ENCODE results near the gene FKBP5. TPM values are rescaled to one million over a fixed set of nuclear protein-coding genes. Genes with fewer than 3 reads are reported as not detected.

The FKBP5 gene
- polyA plus RNA-seq, 2 of the 4 experiments (the other 2 are of a cell fraction) = 8.4 to 11.7 TPM

- no peak for TF ChIP-seq NFE2L2 (conservative IDR thresholded peaks at IDR 0.05; ENCODE audit: low read length)
- Histone ChIP-seq H3K4me3 (no peak overlapping the region), H3K27ac (no peak overlapping the region), H3K9me3 (no peaks in the 10 kb centered on the region), H3K4me2 (no peak overlapping the region), H3K4me1 (peaks cover 3% of the 10 kb centered on the region; the same call in 1 of the 3 replicates)
- WGBS (ENCODE audit: missing lambda C conversion rate) = 80% methylated on average over 7 of the region's 7 CpGs
- ATAC-seq (no peak), FAIRE-seq (no peak), DNase-seq (ENCODE audit: low read depth in 1 of 2, low spot score in 1 of 2) (no peak)
- CTCF ChIA-PET = interaction anchor here (1.0 to 2.3 kb wide), 3 partner anchors 23 to 72 kb away, joined by 3 to 8 read pairs (median 3); no protein-coding TSS in a partner anchor
- POLR2A ChIA-PET = no interaction called here
Observed at GRCh38 chr6:35663447-35664235, 25.1 kb downstream of the FKBP5 start.

GRCh38 chr6:35662999-35663398 lies 25.7 kb downstream of the FKBP5 start:
- Histone ChIP-seq H3K27ac (no peak overlapping the region), H3K9me3 (no peaks in the 10 kb centered on the region), H3K4me2 (no peak overlapping the region), H3K4me1 (no peaks in the 10 kb centered on the region), H3K4me3 (no peak overlapping the region)
- TF ChIP-seq CBX8 (IDR thresholded peaks at IDR 0.05) (no peak), ATOH8 (CRISPR knock-in tag; IDR thresholded peaks at IDR 0.05; ENCODE audit: low read depth) (no peak), MAZ (IDR thresholded peaks at IDR 0.05; ENCODE audit: borderline replicate concordance, low read depth, low read length) (no peak), ELK1 (IDR thresholded peaks at IDR 0.05; ENCODE audit: low read depth, low read length) (no peak)
- 80% methylated on average over 7 of the region's 7 CpGs for WGBS (ENCODE audit: missing lambda C conversion rate)
- CTCF ChIA-PET = interaction anchor here (1.0 to 2.3 kb wide), 3 partner anchors 24 to 73 kb away, joined by 3 to 8 read pairs (median 3); no protein-coding TSS in a partner anchor
- ATAC-seq (no peak), FAIRE-seq (no peak), DNase-seq (ENCODE audit: low read depth in 1 of 2, low spot score in 1 of 2) (no peak)
- POLR2A ChIA-PET = no interaction called here

GRCh38 chr6:35654883-35655282 lies 33.8 kb downstream of the FKBP5 start:
- H3K4me2 ChIP-seq = no peak overlapping the region
- no peaks in the 10 kb centered on the region for H3K9me3 ChIP-seq
- TF ChIP-seq HDAC2 (IDR thresholded peaks at IDR 0.05) (no peak), RFX5 (IDR thresholded peaks at IDR 0.05) (no peak), ELK1 (IDR thresholded peaks at IDR 0.05; ENCODE audit: low read depth, low read length) (no peak), MAFK (IDR thresholded peaks at IDR 0.05; ENCODE audit: partially characterized antibody) (no peak), RARB (CRISPR knock-in tag; IDR thresholded peaks at IDR 0.05) (no peak), FOSB (CRISPR knock-in tag; IDR thresholded peaks at IDR 0.05) (no peak), HOXA7 (CRISPR knock-in tag; IDR thresholded peaks at IDR 0.05) (no peak), MYC (IDR thresholded peaks at IDR 0.05; ENCODE audit: borderline replicate concordance, low read length) (no peak), MAX (IDR thresholded peaks at IDR 0.05) (no peak), MAZ (IDR thresholded peaks at IDR 0.05; ENCODE audit: borderline replicate concordance, low read depth, low read length) (no peak), ZNF302 (CRISPR knock-in tag; IDR thresholded peaks at IDR 0.05) (no peak), ZFP36 (IDR thresholded peaks at IDR 0.05; ENCODE audit: borderline replicate concordance, partially characterized antibody) (no peak), REST (IDR thresholded peaks at IDR 0.05) (no peak), CBX8 (IDR thresholded peaks at IDR 0.05) (no peak)
- ATAC-seq = no peak
- POLR2A ChIA-PET = no interaction called here
- no peak for FAIRE-seq
- no peak for DNase-seq (ENCODE audit: low read depth in 1 of 2, low spot score in 1 of 2)
- no peak overlapping the region for H3K27ac ChIP-seq
- no peaks in the 10 kb centered on the region for H3K4me1 ChIP-seq
- CTCF ChIA-PET = interaction anchor here (0.7 to 1.8 kb wide), 3 partner anchors 10 to 82 kb away, joined by 3 to 5 read pairs (median 3); no protein-coding TSS in a partner anchor
- 82% methylated on average over 3 of the region's 3 CpGs for WGBS (ENCODE audit: missing lambda C conversion rate)
- H3K4me3 ChIP-seq = no peak overlapping the region
